ENCODE results near the gene KRTAP5-11. TPM values are rescaled to one million over a fixed set of nuclear protein-coding genes. Genes with fewer than 3 reads are reported as not detected.

Gene KRTAP5-11
- polyA plus RNA-seq, 1 donor = not detected

Other genes starting within 250 kb of the KRTAP5-11 start
- gene DHCR7, start 134.5 kb downstream of the KRTAP5-11 start, polyA plus RNA-seq (ENCODE audit: insufficient read length) = 15.1 TPM
- 26.4 TPM for gene NADSYN1, start 129.7 kb downstream of the KRTAP5-11 start, polyA plus RNA-seq (ENCODE audit: insufficient read length)
- not detected for gene KRTAP5-7, start 55.6 kb downstream of the KRTAP5-11 start, polyA plus RNA-seq (ENCODE audit: insufficient read length)
- gene KRTAP5-8, start 44.9 kb downstream of the KRTAP5-11 start, polyA plus RNA-seq (ENCODE audit: insufficient read length) = not detected
- not detected for gene KRTAP5-9, start 34.5 kb downstream of the KRTAP5-11 start, polyA plus RNA-seq (ENCODE audit: insufficient read length)
- gene KRTAP5-10, start 17.3 kb downstream of the KRTAP5-11 start, polyA plus RNA-seq (ENCODE audit: insufficient read length) = not detected